GM19397 (cell line): ENCODE measurements around the gene PPP4R1.
"Not testable (repeated sequence)": the region's sequence is repeated elsewhere in the genome, so short reads cannot be mapped to it uniquely, and the experiment has no call there.

Experiments
- ATAC-seq: cut with Tn5 transposase; IDR thresholded peaks from one replicate; pipeline ENCODE4 v1.9.1; 2021; ENCODE audit warnings: mild to moderate bottlenecking, moderate library complexity; ENCODE audit not compliant: unreplicated experiment

Gene PPP4R1

DNA sequence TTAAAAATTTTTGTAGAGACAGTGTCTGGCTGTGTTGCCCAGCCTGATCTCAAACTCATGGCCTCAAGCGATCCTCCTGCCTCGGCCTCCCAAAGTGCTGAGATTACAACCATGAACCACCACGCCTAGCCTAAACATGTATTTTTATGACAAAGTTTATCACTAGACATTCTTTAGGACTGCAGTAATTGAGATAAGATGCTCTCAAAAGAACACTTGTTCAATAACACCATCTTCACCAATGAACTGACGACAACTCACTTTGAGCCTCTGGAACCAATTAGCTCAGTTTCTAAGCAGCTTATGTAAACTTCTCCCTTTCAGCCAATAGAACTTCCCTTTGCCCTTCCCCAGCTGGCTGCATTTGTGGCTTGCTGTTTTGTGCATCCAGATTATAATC, 15.3 kb upstream of the PPP4R1 start:
- ATAC-seq, result no peak

DNA sequence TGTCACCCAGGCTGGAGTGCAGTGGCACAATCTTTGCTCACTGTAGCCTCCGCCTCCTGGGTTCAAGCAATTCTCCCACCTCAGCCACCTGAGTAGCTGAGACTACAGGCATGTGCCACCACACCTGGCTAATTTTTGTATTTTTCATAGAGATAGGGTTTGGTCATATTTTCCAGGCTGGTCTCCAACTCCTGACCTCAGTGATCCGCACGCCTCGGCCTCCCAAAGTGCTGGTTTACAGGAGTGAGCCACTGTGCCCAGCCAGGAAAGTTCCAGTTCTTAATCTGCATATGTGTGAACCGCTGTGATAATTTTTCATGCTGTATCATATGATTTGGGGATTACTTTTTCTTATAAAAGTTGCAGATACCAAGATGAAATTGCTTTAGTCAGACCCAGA, 14.6 kb upstream of the PPP4R1 start:
- no peak for ATAC-seq

GRCh38 chr18:9627642-9628041, 13.3 kb upstream of the PPP4R1 start:
- ATAC-seq, result no peak

DNA sequence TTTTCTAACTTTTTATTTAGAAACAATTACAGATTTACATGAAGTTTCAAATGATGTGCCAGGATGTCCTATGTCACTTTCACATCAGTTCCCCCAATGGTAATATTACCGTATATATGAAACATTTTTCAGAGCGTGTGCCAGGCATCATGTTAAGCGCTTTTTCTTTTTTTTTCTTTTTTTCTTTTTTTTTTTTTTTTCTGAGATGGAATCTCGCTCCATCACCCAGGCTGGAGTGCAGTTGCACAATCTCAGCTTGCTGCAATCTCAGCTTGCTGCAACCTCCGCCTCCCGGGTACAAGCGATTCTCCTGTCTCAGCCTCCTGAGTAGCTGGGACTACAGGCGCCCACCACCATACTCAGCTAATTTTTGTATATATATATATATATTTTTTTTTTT, 5.6 kb upstream of the PPP4R1 start:
- ATAC-seq, result no peak

DNA sequence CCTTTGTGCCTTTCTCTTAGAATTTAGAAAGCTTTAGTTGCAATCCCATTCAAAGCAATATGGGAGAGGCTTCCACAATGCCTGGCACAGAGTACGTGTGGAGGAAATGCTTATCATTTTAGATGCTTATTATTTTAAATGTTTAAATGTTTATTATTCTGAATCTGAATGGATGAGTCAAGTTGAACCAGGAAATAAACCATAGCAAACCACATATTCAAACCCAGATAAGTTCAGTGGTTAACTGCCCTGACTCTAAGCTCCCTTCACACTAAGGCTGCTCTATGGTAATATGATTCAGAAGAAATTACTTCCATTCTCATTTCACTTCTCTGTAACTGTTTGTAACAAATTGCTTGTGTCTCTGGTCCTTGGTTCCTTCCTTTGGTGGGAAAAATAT, 5.2 kb upstream of the PPP4R1 start:
- no peak for ATAC-seq

- no peak for ATAC-seq
Observed at GRCh38 chr18:9619056-9619455, 4.7 kb upstream of the PPP4R1 start.

DNA sequence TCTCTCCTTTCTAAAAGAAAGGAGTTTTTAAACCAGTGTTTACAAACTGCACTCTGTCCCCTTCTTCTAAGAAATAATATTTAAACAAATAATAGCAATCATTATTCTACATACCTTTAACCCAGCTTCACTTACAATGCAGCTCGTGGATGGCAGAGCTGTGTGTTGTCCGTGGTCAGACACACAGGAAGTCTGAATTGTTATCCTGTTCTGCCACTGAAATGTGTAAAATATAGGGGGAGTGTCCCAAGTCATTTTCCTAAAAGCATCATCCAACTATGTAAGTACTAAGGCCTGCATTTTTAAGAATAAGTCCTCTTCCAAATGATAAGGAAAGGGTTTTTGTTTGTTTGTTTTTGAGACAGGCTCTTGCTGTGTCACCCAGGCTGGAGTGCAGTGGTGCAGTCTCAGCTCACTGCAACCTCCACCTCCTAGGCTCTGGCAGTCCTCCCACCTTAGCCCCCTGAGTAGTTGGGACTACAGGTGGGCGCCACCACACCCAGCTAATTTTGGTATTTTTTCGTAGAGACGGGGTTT, 2.7 kb upstream of the PPP4R1 start:
- no peak for ATAC-seq

DNA sequence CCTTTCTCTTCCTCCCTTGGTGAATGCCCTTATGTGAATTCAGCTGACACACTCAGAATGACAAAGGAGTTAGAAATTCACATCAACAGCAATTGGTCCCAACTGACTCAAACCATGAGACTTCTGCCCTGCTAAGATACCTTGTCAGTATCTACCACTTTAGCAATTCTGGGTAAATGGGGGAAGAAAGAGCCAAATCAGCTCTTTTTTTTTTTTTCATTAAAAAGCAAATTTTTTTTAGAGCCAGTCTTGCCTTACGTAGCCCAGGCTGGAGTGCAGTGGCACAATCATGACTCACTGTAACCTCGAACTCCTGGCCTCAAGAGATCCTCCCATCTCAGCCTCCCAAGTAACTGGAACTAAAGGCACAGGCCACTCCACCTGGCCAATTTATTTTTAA, 1.7 kb upstream of the PPP4R1 start:
- no peak for ATAC-seq

- ATAC-seq, result no peak
Observed at GRCh38 chr18:9615280-9615797, 980 bp upstream of the PPP4R1 start.

GRCh38 chr18:9613550-9614400, 584 bp downstream of the PPP4R1 start:
- peak; percentile 40 for ATAC-seq

GRCh38 chr18:9612977-9613376, 1.4 kb downstream of the PPP4R1 start:
- no peak for ATAC-seq

DNA sequence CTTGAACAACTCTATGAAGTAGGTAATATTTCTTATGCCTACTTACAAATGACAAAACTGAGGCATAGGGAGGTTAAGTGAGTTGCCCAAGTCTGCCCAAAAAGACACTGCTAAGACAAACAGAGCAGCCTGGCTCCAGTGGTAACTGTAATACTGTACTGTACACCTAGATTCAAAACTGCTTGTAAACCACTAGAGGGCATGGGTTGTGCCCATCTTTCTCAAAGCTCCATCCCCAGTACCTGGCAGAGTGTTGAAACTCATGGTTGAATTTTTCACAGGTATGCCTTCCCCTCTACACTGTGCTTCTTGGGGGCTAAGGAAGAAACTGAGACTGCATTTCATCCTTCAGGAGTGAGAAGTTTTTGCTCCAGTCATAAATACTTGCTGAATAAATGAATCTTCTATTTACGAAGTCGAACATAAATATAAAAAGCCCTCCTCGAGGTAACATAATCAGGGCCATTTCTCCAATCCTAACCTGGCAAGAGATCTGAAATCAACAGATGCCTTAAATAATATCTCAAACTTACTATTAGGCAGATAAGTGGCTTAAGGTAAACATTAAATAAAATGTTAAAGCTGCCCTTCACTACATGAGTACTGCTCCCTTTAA, 2.0 kb downstream of the PPP4R1 start:
- ATAC-seq, result peak; percentile 26

DNA sequence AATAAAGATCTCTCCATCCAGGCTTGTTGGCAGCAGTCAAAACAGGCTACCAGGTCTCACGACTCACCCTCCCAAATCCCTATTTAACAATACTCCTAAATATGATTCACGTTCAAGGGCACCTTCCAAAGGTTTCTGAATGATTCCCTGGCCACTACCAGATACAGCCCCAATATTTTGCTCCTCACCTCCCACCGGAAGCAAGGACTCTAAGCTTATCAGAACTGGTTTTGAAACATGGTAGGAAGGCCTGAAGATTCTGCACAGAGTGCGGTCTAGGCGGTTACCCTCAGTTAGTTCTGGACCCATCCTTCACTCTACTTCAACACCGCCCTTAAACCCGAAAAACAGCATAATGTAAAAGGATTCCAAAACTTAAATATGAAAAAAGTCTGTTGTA, 5.2 kb downstream of the PPP4R1 start:
- ATAC-seq, result no peak

DNA sequence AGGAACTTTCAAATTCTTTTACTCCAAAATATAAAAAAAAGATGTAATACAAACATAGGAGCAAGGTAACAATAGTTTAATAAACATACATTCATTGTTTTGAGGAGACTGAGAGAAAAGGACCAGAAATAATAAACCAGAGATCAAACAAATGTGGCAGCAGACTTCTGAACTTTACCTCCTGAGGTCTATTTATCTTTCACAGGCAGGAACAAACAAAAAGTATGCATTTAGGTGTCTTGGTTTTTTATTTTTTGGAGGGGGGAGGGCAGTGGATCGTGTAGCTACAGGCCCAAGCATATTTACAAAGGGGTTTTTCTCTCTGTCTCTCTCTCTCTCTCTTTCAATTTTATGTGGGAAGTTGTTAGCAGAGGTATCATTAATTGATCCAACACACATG, 5.6 kb downstream of the PPP4R1 start:
- no peak for ATAC-seq

GRCh38 chr18:9608298-9608697, 6.1 kb downstream of the PPP4R1 start:
- ATAC-seq, result no peak

DNA sequence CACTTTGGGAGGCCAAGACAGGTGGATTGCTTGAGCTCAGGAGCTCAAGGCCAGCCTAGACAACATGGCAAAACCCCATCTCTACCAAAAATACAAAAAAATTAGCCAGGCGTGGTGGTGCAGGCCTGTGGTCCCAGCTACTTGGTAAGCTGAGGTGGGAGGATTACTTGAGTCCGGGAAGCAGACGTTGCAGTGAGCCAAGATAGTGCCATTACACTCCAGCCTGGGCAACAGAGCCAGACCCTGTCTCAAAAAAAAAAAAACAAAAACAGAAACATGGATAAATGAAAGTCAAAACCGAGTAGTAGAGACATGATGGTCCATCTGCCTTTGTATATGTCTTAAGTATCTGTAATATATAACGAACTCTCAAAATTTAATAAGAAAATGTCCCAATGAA, 7.2 kb downstream of the PPP4R1 start:
- not testable (repeated sequence) for ATAC-seq

DNA sequence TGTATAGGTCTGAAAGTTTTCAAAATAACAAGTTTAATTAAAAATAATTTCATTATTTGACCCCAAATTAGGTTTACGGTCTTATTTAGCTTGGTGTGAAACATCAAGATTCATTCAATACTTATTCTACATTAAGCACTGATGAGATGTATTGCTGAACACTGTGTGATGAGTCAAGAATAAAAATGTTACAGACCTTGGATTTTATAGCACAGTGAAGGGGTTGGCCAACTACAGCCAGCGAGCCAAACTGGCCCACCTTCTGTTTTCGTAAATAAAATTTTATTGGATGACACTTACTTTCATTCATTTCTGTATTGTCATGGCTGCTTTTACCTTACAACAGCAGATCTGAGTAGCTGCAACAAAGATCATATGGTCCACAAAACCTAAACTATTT, 8.3 kb downstream of the PPP4R1 start:
- no peak for ATAC-seq

- no peak for ATAC-seq
Observed at GRCh38 chr18:9604348-9604747, 10.0 kb downstream of the PPP4R1 start.

- no peak for ATAC-seq
Observed at GRCh38 chr18:9599328-9599727, 15.0 kb downstream of the PPP4R1 start.

- no peak for ATAC-seq
Observed at GRCh38 chr18:9597609-9598008, 16.8 kb downstream of the PPP4R1 start.

- ATAC-seq, result no peak
Observed at GRCh38 chr18:9596843-9597526, 17.4 kb downstream of the PPP4R1 start.

DNA sequence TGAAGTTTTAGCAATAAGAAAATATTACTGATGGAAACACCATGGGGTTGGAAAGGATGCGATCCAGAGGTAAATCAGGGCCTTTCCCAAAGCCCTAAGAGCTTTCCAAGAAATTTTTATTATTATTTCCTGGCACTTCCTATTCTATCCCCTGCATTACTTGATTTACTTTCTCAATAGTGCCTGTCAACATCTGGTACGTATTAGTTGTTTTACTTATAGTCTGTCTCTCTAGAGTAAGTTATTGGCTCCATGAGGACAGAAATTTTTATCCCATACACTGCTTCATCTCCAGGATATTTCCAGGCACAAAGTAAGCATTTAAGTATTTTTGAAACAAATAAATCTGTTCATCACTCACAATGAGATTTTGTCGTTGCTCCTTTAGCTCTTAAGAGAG, 18.1 kb downstream of the PPP4R1 start:
- ATAC-seq, result no peak
